GM19043 (cell line): ENCODE data around the gene OR13C5.

ENCODE experiments used
- ATAC-seq: cut with Tn5 transposase; IDR thresholded peaks from one replicate; pipeline ENCODE4 v1.9.1; 2021; ENCODE audit warnings: low read depth; ENCODE audit not compliant: unreplicated experiment

Gene OR13C5

DNA sequence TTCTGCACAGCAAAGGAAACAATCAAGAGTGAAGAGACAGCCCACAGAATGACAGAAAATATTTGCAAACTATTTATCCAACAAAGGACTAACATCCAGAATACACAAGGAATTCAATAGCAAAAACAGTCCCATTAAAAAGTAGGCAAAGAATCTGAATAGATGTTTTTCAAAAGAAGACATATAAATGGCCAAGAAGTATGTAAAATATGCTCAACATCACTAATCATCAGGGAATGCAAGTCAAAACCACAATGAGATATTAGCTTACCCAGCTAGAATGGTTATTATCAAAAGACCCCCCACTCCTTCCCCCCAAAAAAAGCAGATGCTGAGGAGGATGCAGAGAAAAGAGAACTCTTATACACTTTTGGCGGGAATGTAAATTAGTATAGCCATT is 43.7 kb downstream of the OR13C5 start:
- no peak for ATAC-seq

DNA sequence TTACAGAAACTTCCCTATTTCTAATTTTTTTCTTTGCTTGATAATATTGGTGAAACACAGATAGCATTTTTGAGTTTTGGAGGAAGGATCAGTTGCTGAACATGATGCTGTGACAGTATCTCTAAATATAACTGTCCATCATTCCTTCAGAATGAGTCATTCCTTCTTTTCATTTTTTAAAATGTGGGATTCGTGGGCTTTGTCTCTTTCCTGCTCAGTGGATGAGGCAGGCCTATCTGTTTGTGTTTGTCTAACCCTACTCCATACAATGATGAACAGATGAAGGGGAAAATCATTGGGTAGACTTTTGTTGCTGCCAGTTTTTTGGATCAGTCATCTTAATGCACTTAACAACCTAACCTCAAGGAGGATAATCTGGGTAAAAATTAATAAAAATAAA is 46.0 kb downstream of the OR13C5 start:
- ATAC-seq, result no peak
